Gastroesophageal sphincter (tissue), 4 donors: ENCODE measurements around the gene FAM98B. TPM values are rescaled to one million over a fixed set of nuclear protein-coding genes. Genes with fewer than 3 reads are reported as not detected.
"Not testable (repeated sequence)": the region's sequence is repeated elsewhere in the genome, so short reads cannot be mapped to it uniquely, and the experiment has no call there.

ENCODE experiments used
- ATAC-seq: fragments of 150-250 bp; one replicate; pipeline ENCODE4 v1.9.1; 2016; ENCODE audit warnings: mild to moderate bottlenecking, moderate library complexity
- H3K27ac ChIP-seq, 4 donors: fragments of 200-600 bp; sonication (generic) in 3 of 4; 1 replicate in 3 of 4; 2 replicates in 1 of 4; pipeline ENCODE4 v1.5.1; 2016 to 2019
- H3K27me3 ChIP-seq: fragments of 200-600 bp; sonication (generic); one replicate; pipeline ENCODE4 v1.5.1; 2019
- H3K36me3 ChIP-seq, 2 donors: fragments of 200-600 bp; sonication (generic); one replicate each; pipeline ENCODE4 v1.5.1; 2019; ENCODE audit warnings: control low read depth in 1 of 2
- H3K4me1 ChIP-seq, 3 donors: fragments of 200-600 bp; sonication (generic); 1 replicate in 2 of 3; 2 replicates in 1 of 3; pipeline ENCODE4 v1.5.1; 2016 to 2019; ENCODE audit warnings: control low read depth in 2 of 3
- H3K4me3 ChIP-seq, 2 donors: fragments of 200-600 bp; sonication (generic); one replicate each; pipeline ENCODE4 v1.5.1; 2019; ENCODE audit warnings: mild to moderate bottlenecking in 1 of 2, moderate library complexity in 1 of 2
- H3K9me3 ChIP-seq, 3 donors: fragments of 200-600 bp; sonication (generic); one replicate each; pipeline ENCODE4 v1.5.1; 2017 to 2019; ENCODE audit warnings: control low read depth in 2 of 3
- EP300 ChIP-seq: sonication (generic); formaldehyde crosslinking; IDR thresholded peaks from one replicate; pipeline ENCODE4 v1.6.1; 2017; ENCODE audit warnings: antibody characterized with exemption, mild to moderate bottlenecking
- POLR2A ChIP-seq, 2 donors: fragments of 450-650 bp; IDR thresholded peaks; one replicate each; pipeline ENCODE4 v1.6.1; 2017; ENCODE audit warnings: antibody characterized with exemption in 2 of 2, mild to moderate bottlenecking in 2 of 2, moderate library complexity in 1 of 2
- POLR2AphosphoS5 ChIP-seq: sonication (generic); formaldehyde crosslinking; IDR thresholded peaks from one replicate; pipeline ENCODE4 v1.6.1; 2017; ENCODE audit warnings: antibody characterized with exemption
- WGBS, 2 donors: methylation state at CpG; one replicate each; pipeline ENCODE4 v1.1.5; 2018; ENCODE audit warnings: low coverage in 1 of 2; 5-methylcytosine and 5-hydroxymethylcytosine counted together
- total RNA-seq, 4 donors: library from RNA; depleted of rRNA; stranded (reverse); fragments of >200 nt; gene quantifications; one replicate each; pipeline ENCODE4 v1.1.0, GENCODE V29; 2016
- TF ChIP-seq, protein P1 (sequence below), 4 experiments: fragments of 200-600 bp in 2 of 4; fragments of 450-650 bp in 2 of 4; sonication (generic) in 1 of 4; IDR thresholded peaks; one replicate each; pipeline ENCODE4 v1.5.1; 2017 to 2019; ENCODE audit warnings: antibody characterized with exemption in 4 of 4, mild to moderate bottlenecking in 2 of 4, moderate library complexity in 2 of 4

Gene FAM98B
- total RNA-seq, 4 donors from 2014 or later: 10.6 to 15.6 (median 11.9) TPM

DNA sequence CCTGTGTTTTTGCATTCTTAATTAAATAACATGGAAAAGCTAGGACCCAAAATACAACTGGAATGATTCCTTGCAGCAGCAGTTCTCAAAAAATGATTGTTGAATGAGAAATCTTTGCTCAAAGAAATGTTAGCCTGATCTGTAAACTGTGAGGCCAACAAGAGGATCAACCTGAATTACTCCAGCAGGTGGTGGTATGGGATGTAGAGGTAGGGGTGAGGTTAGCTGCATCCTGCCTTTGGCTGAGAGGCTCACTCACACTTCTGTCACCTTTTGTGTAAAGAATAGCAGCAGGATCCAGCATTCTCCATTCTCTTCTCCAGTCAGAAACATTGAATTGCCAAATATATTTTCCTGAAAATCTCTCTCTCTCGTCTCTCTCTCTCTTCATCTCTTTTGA is 26.5 kb upstream of the FAM98B start:
- peaks cover 0 to 4% (median 0%) of the 10 kb centered on the region in 3 donors for H3K9me3 ChIP-seq
- no peak for TF ChIP-seq POLR2AphosphoS5
- TF ChIP-seq, protein P1, sequence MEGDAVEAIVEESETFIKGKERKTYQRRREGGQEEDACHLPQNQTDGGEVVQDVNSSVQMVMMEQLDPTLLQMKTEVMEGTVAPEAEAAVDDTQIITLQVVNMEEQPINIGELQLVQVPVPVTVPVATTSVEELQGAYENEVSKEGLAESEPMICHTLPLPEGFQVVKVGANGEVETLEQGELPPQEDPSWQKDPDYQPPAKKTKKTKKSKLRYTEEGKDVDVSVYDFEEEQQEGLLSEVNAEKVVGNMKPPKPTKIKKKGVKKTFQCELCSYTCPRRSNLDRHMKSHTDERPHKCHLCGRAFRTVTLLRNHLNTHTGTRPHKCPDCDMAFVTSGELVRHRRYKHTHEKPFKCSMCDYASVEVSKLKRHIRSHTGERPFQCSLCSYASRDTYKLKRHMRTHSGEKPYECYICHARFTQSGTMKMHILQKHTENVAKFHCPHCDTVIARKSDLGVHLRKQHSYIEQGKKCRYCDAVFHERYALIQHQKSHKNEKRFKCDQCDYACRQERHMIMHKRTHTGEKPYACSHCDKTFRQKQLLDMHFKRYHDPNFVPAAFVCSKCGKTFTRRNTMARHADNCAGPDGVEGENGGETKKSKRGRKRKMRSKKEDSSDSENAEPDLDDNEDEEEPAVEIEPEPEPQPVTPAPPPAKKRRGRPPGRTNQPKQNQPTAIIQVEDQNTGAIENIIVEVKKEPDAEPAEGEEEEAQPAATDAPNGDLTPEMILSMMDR (IDR thresholded peaks at IDR 0.05): no peak
- H3K27me3 ChIP-seq: no peaks in the 10 kb centered on the region
- ATAC-seq: no peak
- WGBS, 2 donors: 83 to 90% methylated on average over 1 of the region's 1 CpG
- H3K36me3 ChIP-seq: no peaks in the 10 kb centered on the region
- H3K4me1 ChIP-seq: no peaks in the 10 kb centered on the region
- H3K4me3 ChIP-seq: no peak overlapping the region
- H3K27ac ChIP-seq: no peak overlapping the region

DNA sequence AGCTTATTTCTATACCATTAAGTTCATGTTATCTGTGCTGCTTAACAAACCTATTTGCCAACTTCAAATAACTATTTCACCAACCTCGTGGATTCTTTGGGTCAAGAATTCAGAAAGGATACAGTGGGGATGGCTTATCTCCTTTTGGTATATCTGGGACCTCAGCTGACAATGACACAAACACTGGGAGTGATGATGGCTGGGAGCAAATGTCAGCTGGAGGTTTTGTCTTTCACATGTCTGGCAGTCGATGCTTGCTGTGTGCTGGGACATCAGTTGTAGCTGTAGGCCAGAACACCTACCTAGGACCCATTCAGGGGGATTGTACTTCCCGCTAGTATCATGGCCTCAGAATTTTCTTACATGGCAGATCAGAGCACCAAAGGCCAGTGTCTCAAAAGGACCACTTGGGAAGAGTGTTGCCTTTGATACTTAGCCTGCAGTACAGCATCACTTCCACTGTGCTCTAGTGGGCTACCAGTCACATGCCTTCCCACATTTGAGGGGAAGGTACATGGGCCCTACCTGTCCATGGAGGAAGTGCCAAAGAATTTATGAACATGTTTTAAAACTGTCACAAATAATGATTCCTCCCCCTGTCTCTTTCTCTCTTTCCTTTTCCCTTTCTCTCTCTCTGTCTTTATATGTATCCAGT is 23.7 kb upstream of the FAM98B start:
- Histone ChIP-seq H3K4me1 (no peaks in the 10 kb centered on the region), H3K4me3 (no peak overlapping the region), H3K36me3 (no peaks in the 10 kb centered on the region), H3K9me3 (peaks cover 0 to 3% (median 0%) of the 10 kb centered on the region in 3 donors), H3K27me3 (no peaks in the 10 kb centered on the region), H3K27ac (no peak overlapping the region)
- ATAC-seq: no peak
- 38 to 75% methylated on average over 2 of the region's 3 CpGs for WGBS, 2 donors
- TF ChIP-seq POLR2A (IDR thresholded peaks at IDR 0.05): no peak

DNA sequence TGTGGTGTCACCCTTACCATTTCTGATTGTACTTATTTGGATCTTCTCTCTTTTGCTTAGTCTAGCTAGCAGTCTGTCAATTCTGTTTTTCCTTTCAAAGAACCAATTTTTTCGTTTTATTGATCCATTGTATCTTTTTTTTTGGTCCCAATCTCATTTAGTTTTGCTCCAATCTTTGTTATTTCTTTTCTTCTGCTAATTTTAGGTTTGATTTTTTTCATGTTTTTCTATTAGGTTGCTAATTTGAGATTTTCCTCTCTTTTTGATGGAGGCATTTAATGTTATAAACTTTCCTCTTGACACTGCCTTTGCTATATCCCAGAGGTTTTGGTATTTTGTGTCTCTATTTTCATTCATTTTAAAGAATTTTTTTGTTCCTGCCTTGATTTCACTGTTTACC is 16.9 kb upstream of the FAM98B start:
- H3K4me3 ChIP-seq: no peak overlapping the region
- no peaks in the 10 kb centered on the region for H3K9me3 ChIP-seq
- H3K27me3 ChIP-seq: peaks cover 16% of the 10 kb centered on the region
- ATAC-seq: no peak
- no peak overlapping the region for H3K27ac ChIP-seq
- H3K36me3 ChIP-seq: no peaks in the 10 kb centered on the region
- TF ChIP-seq EP300 (no peak), POLR2A (IDR thresholded peaks at IDR 0.05) (no peak), POLR2AphosphoS5 (no peak)
- TF ChIP-seq, protein P1 (IDR thresholded peaks at IDR 0.05): no peak
- peaks cover 0 to 6% (median 2%) of the 10 kb centered on the region in 3 donors for H3K4me1 ChIP-seq
- 40% methylated on average over 1 of the region's 1 CpG; no CpG with 5 or more reads in 1 of the 2 donors for WGBS, 2 donors

DNA sequence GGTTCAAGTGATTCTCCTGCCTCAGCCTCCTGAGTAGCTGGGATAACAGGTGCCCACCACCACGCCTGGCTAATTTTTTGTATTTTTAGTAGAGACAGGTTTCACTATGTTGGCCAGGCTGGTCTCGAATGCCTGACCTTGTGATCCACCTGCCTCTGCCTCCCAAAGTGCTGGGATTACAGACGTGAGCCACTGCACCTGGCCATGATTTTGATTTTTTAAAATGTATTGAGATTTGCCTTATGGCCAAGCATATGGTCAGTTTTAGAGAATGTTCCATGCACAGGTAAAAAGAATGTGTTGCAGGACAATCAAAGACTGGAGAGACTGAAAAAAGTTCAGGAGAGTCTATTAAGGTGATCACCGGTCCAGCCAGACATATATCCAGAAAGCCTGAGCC is 16.3 kb upstream of the FAM98B start:
- peaks cover 16% of the 10 kb centered on the region for H3K27me3 ChIP-seq
- H3K27ac ChIP-seq, H3K4me1 ChIP-seq, H3K4me3 ChIP-seq, H3K36me3 ChIP-seq, H3K9me3 ChIP-seq, ATAC-seq: not testable (repeated sequence)
- WGBS, 2 donors: 77% methylated on average over 2 of the region's 4 CpGs; no CpG with 5 or more reads in 1 of the 2 donors

DNA sequence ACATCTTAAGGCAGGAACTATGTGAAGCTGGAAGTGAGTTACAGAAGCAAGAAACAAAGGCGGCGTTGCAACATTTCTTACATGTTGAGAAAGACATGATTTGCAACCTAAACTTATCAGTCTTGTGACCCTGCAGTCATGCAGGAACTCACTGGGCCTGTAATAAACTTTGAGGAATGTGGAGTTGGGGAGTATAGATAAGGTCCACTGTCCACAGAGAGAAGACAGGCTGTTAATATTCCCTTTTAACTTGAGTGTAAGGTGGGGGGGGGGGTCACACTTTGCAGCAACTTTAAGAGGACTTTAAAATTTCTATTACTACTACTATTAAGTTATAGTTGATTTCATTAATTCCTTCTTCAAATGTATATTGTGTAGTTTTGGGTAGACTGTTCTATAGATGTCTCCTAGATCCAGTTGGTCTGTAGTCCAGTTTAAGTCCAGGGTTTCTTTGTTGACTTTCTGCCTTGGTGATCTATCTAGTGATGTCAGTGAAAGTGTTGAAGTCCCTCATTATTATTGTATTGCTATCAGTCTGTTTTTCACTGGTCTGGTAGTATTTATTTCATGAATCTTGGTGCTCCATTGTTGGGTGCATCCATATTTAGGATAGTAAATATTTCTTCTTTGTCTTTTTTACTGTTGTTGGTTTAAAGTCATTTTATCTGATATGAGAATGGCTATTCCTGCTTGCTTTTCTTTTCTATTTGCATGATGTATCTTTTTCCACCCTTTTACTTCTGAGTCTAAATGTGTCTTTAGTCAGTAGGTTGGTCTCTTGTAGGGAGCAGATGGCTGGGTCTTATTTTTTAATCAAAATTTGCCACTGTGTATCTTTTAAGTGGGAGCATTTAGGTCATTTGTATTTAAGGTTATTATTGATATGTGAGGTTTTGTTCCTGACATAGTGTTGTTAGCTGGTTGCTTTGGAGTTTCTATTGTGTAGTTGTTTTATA is 15.6 kb upstream of the FAM98B start:
- TF ChIP-seq POLR2AphosphoS5 (no peak), POLR2A (IDR thresholded peaks at IDR 0.05) (no peak)
- TF ChIP-seq, protein P1 (IDR thresholded peaks at IDR 0.05): no peak
- H3K27me3 ChIP-seq: peaks cover 16% of the 10 kb centered on the region
- no peak for ATAC-seq
- WGBS, 2 donors: 55 to 80% methylated on average over 1 to 2 of the region's 2 CpGs
- H3K9me3 ChIP-seq: no peaks in the 10 kb centered on the region
- no peak overlapping the region for H3K4me3 ChIP-seq
- no peak overlapping the region for H3K27ac ChIP-seq
- peaks cover 0 to 6% (median 2%) of the 10 kb centered on the region in 3 donors for H3K4me1 ChIP-seq
- H3K36me3 ChIP-seq: no peaks in the 10 kb centered on the region
